ENCODE measurements around the gene DIS3L2. TPM values are rescaled to one million over a fixed set of nuclear protein-coding genes. Genes with fewer than 3 reads are reported as not detected.
"Not testable (repeated sequence)": the region's sequence is repeated elsewhere in the genome, so short reads cannot be mapped to it uniquely, and the experiment has no call there.

DIS3L2 gene
- total RNA-seq, 6 experiments from 2014 or later: 18.2 to 23.6 (median 21.6) TPM

GRCh38 chr2:232309592-232309991, 348.1 kb downstream of the DIS3L2 start:
- no peak overlapping the region for H3K4me3 Mint-ChIP-seq
- H3K27ac Mint-ChIP-seq: no peak overlapping the region
- no peak for TF ChIP-seq CTCF (IDR thresholded peaks at IDR 0.05)
- H3K36me3 Mint-ChIP-seq (ENCODE audit: low read depth): peaks cover 27% of the 10 kb centered on the region
- no peak for DNase-seq
- H3K9me3 Mint-ChIP-seq: peaks cover 22% of the 10 kb centered on the region
- H3K4me1 Mint-ChIP-seq (ENCODE audit: low read depth): no peaks in the 10 kb centered on the region
- no peaks in the 10 kb centered on the region; the same call in none of the 2 replicates for H3K27me3 Mint-ChIP-seq (ENCODE audit: insufficient read depth)

DNA sequence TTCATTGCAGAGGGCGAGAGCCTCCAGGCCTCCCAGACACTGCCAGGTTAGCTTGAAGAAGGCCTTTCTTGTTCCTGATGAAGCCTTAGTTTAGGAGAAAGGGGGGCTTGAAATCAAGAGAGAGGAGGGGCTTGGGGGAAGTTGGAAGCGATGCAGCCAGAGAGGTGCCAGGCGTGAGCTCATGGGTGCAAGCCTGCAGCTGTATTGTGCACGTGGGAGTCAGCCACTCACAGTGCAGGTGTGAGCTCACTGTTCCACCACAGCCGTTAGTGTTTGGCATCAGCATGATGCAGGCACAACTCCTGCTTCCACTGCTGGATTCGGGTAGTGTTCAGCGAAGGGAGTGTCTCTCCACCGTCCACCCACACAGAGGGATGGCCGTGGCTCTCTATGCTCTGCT, 348.6 kb downstream of the DIS3L2 start:
- H3K4me3 Mint-ChIP-seq: no peak overlapping the region
- no peak overlapping the region for H3K27ac Mint-ChIP-seq
- H3K9me3 Mint-ChIP-seq: peaks cover 22% of the 10 kb centered on the region
- peaks cover under 1% of the 10 kb centered on the region for H3K4me1 Mint-ChIP-seq (ENCODE audit: low read depth)
- peaks cover 31% of the 10 kb centered on the region for H3K36me3 Mint-ChIP-seq (ENCODE audit: low read depth)
- no peak for TF ChIP-seq CTCF (IDR thresholded peaks at IDR 0.05)
- DNase-seq: no peak
- no peaks in the 10 kb centered on the region; the same call in none of the 2 replicates for H3K27me3 Mint-ChIP-seq (ENCODE audit: insufficient read depth)

- H3K9me3 Mint-ChIP-seq: peaks cover 22% of the 10 kb centered on the region
- peaks cover 7% of the 10 kb centered on the region for H3K4me1 Mint-ChIP-seq (ENCODE audit: low read depth)
- no peak for DNase-seq
- no peaks in the 10 kb centered on the region; the same call in 1 of the 2 replicates for H3K27me3 Mint-ChIP-seq (ENCODE audit: insufficient read depth)
- no peak for TF ChIP-seq CTCF (IDR thresholded peaks at IDR 0.05)
- H3K27ac Mint-ChIP-seq: no peak overlapping the region
- H3K36me3 Mint-ChIP-seq (ENCODE audit: low read depth): peaks cover 31% of the 10 kb centered on the region
- no peak overlapping the region for H3K4me3 Mint-ChIP-seq
These were observed 349.2 kb downstream of the DIS3L2 start for GRCh38 chr2:232310696-232311095.

DNA sequence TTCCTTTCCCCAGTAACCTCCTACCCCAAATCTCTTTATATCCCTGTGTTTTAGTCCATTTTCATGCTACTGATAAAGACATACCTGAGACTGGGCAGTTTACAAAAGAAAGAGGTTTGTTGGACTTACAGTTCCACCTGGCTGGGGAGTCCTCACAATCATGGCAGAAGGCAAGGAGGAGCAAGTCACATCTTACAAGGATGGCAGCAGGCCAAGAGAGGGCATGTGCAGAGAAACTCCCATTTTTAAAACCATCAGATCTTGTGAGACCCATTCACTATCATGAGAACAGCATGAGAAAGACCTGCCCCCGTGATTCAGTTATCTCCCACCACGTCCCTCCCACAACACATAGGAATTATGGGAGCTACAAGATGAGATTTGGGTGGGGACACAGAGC, 352.1 kb downstream of the DIS3L2 start:
- peaks cover 22% of the 10 kb centered on the region for H3K9me3 Mint-ChIP-seq
- not testable (repeated sequence) for H3K4me3 Mint-ChIP-seq; DNase-seq; H3K4me1 Mint-ChIP-seq (ENCODE audit: low read depth); H3K27me3 Mint-ChIP-seq (ENCODE audit: insufficient read depth); H3K27ac Mint-ChIP-seq
- H3K36me3 Mint-ChIP-seq (ENCODE audit: low read depth): peaks cover 31% of the 10 kb centered on the region

DNA sequence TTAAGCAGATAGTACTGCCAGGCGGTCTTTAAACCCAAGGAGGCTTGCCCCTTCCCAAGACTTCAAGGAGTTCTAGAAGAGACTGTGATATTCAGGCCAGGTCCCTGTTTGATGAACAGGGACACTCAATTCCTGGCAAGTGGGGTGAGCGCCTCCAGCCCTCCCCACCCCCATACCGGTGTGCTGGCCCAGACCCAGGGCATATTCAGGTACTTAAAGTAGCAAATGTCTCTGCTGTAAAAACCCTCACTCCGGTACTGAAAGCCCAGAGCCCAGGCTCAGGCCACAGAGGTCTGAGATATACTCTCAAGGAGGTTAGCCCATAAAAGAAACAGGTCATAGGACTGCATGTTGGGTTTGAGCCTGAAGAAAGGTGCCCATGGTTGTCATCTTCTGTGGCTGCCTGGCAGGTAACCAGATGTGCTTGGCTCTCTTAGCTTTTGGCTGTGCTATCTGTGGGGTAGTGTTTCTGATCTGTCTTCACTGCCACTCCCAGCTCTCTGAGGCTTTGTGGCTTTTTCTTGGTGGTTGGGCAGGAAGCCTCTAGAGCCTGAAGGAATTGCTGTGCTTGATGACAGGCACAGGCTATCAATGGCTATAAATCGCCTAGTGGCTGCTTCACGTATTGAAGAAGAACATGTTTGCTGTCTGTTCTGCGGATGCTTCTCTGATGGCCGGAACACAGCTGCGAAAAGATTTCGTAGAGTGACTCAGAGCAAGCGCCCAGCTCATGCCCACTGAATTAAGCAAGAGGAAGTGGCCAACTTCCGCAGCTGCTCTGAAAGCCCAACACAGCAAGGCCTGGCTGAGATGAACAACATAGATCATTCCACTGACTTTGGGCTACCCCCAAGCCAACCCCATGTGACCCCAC, 353.8 kb downstream of the DIS3L2 start:
- Mint-ChIP-seq H3K4me3 (no peak overlapping the region), H3K9me3 (peaks cover 22% of the 10 kb centered on the region), H3K4me1 (ENCODE audit: low read depth) (peaks cover 8% of the 10 kb centered on the region), H3K27ac (no peak overlapping the region), H3K36me3 (ENCODE audit: low read depth) (peaks cover 31% of the 10 kb centered on the region), H3K27me3 (ENCODE audit: insufficient read depth) (no peaks in the 10 kb centered on the region; the same call in 1 of the 2 replicates)
- TF ChIP-seq CTCF (IDR thresholded peaks at IDR 0.05): no peak; the same call in 1 of the 2 replicates
- DNase-seq: peak; percentile 5

DNA sequence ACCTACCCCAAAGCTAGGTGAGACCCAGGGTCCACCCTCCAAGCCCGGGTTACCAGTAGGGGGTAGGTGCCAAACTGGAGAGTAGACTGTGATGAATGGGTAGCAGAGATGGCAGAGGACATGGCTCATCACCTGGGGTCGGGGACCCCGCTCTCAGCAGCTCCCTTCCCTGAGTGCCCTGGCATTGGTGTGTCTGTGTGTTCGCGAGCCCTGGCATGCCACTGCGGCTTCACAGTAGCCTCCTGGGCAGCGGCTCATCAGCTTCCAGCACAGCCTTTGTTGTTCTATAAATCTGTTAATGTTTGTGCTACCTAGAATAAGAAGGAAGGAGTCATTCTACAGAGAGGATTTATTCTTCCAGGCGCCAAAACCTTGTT, 354.4 kb downstream of the DIS3L2 start:
- H3K27ac Mint-ChIP-seq: no peak overlapping the region
- H3K27me3 Mint-ChIP-seq (ENCODE audit: insufficient read depth): no peaks in the 10 kb centered on the region
- no peak for TF ChIP-seq CTCF (IDR thresholded peaks at IDR 0.05)

More for the DNA sequence above, 354.4 kb downstream of the DIS3L2 start:
- Mint-ChIP-seq H3K9me3 (peaks cover 22% of the 10 kb centered on the region), H3K4me3 (no peak overlapping the region), H3K4me1 (ENCODE audit: low read depth) (peaks cover 8% of the 10 kb centered on the region), H3K36me3 (ENCODE audit: low read depth) (peaks cover 31% of the 10 kb centered on the region)
- DNase-seq: no peak
